Esophagus squamous epithelium (tissue), 4 donors: Measurements from ENCODE around the gene COQ8A.

Source experiments
- POLR2A ChIP-seq, 4 donors: fragments of 450-650 bp; IDR thresholded peaks; one replicate each; pipeline ENCODE4 v1.6.1; 2017; ENCODE audit warnings: antibody characterized with exemption in 4 of 4, mild to moderate bottlenecking in 4 of 4, moderate library complexity in 3 of 4
- TF ChIP-seq, protein P1 (sequence below), 6 experiments: fragments of 450-650 bp in 4 of 6; fragments of 200-600 bp in 2 of 6; sonication (generic) in 2 of 6; IDR thresholded peaks; one replicate each; pipeline ENCODE4 v1.5.1; 2016 to 2019; ENCODE audit warnings: antibody characterized with exemption in 6 of 6, mild to moderate bottlenecking in 4 of 6, moderate library complexity in 4 of 6

DNA sequence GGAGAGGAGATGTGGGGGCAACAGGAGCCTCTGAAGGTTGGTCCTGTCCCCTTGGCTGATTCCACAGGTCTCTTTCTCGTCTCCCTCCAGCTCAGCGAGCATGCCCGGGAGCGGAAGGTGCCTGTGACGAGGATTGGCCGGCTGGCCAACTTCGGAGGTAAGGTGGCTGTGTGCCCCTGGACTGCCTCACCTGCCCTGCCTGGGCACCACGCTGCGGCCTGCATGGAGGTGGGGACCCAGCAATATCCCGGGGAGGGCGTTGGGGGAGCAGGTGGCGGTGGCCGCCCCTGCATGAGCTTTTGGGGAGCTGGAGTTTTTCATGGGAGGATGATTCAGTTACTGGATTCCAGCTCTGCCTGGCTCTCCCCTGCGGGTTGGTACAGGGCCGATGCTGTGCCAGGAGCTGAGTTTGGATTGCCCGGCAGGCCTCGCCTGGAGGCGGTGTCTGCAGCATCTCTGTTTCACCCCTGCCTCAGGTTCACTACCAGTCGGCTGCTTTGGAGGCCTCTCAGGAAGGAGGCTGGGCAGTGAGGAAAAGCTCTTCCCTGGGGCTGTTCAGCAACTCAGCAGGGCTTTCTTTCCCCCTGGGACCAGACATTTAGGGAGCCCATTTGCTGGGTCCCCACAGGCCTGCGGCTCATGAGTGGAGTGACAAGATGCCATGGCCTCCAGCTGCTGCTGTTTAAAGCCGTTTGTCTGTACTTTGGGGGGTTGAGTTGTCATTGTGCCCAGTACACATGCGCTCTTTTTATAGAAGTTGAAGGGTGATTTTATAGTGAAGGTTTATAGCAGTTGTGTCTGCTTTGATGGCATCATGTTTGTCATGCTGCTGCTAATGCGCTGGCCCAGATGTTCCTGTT, 25.7 kb downstream of the COQ8A start:
- TF ChIP-seq, protein P1, sequence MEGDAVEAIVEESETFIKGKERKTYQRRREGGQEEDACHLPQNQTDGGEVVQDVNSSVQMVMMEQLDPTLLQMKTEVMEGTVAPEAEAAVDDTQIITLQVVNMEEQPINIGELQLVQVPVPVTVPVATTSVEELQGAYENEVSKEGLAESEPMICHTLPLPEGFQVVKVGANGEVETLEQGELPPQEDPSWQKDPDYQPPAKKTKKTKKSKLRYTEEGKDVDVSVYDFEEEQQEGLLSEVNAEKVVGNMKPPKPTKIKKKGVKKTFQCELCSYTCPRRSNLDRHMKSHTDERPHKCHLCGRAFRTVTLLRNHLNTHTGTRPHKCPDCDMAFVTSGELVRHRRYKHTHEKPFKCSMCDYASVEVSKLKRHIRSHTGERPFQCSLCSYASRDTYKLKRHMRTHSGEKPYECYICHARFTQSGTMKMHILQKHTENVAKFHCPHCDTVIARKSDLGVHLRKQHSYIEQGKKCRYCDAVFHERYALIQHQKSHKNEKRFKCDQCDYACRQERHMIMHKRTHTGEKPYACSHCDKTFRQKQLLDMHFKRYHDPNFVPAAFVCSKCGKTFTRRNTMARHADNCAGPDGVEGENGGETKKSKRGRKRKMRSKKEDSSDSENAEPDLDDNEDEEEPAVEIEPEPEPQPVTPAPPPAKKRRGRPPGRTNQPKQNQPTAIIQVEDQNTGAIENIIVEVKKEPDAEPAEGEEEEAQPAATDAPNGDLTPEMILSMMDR (IDR thresholded peaks at IDR 0.05): no peak
- TF ChIP-seq POLR2A (IDR thresholded peaks at IDR 0.05): no peak
